ENCODE data around the gene FTH1. TPM values are rescaled to one million over a fixed set of nuclear protein-coding genes. Genes with fewer than 3 reads are reported as not detected.
"Not testable (repeated sequence)": the region's sequence is repeated elsewhere in the genome, so short reads cannot be mapped to it uniquely, and the experiment has no call there.

FTH1 gene
- total RNA-seq: 1,000 to 10,000 TPM; 1,302 to 1,352 TPM

GRCh38 chr11:61967116-61967923 is at the start of gene FTH1:
FTH1 (minus strand) TSS chr11:61967634; CDS start chr11:61967425, 209 bp downstream.
- peak; percentile 85 for DNase-seq
- CTCF ChIA-PET: interaction anchor here (1.3 to 2.1 kb wide), 5 partner anchors 20 to 141 kb away, joined by 4 to 15 read pairs (median 11); no protein-coding TSS in a partner anchor
- peaks cover 48% of the 10 kb centered on the region for H3K36me3 Mint-ChIP-seq (ENCODE audit: low read depth)
- peak within 1 kb of the TSS; percentile 94 for H3K27ac Mint-ChIP-seq
- H3K9me3 Mint-ChIP-seq: no peaks in the 10 kb centered on the region
- H3K4me3 Mint-ChIP-seq: peak within 1 kb of the TSS; percentile 93
- peaks cover 67% of the 10 kb centered on the region for H3K4me1 Mint-ChIP-seq (ENCODE audit: low read depth)
- intact Hi-C loops (cut with micrococcal nuclease): loop anchor here (2.0 to 5.0 kb wide), 3 partner anchors 137 to 590 kb away; partner anchors contain the start of genes FEN1 and TMEM258
- H3K27me3 Mint-ChIP-seq (ENCODE audit: low read depth): no peaks in the 10 kb centered on the region

GRCh38 chr11:62015615-62016014 is 48.2 kb upstream of the FTH1 start:
- Mint-ChIP-seq H3K36me3 (ENCODE audit: low read depth) (no peaks in the 10 kb centered on the region), H3K27me3 (ENCODE audit: low read depth) (no peaks in the 10 kb centered on the region), H3K27ac (no peak overlapping the region), H3K9me3 (peaks cover 5% of the 10 kb centered on the region), H3K4me3 (no peak overlapping the region), H3K4me1 (ENCODE audit: low read depth) (no peaks in the 10 kb centered on the region)
- intact Hi-C loops (cut with micrococcal nuclease): no loop called here
- DNase-seq: no peak
- CTCF ChIA-PET: no interaction called here

- no peak overlapping the region for H3K4me3 Mint-ChIP-seq
- CTCF ChIA-PET: no interaction called here
- DNase-seq: no peak
- H3K27me3 Mint-ChIP-seq (ENCODE audit: low read depth): no peaks in the 10 kb centered on the region
- no peaks in the 10 kb centered on the region for H3K36me3 Mint-ChIP-seq (ENCODE audit: low read depth)
- intact Hi-C loops (cut with micrococcal nuclease): no loop called here
- no peaks in the 10 kb centered on the region for H3K4me1 Mint-ChIP-seq (ENCODE audit: low read depth)
- H3K27ac Mint-ChIP-seq: no peak overlapping the region
- H3K9me3 Mint-ChIP-seq: no peaks in the 10 kb centered on the region
Measured at GRCh38 chr11:62013537-62014476, 46.4 kb upstream of the FTH1 start.

DNA sequence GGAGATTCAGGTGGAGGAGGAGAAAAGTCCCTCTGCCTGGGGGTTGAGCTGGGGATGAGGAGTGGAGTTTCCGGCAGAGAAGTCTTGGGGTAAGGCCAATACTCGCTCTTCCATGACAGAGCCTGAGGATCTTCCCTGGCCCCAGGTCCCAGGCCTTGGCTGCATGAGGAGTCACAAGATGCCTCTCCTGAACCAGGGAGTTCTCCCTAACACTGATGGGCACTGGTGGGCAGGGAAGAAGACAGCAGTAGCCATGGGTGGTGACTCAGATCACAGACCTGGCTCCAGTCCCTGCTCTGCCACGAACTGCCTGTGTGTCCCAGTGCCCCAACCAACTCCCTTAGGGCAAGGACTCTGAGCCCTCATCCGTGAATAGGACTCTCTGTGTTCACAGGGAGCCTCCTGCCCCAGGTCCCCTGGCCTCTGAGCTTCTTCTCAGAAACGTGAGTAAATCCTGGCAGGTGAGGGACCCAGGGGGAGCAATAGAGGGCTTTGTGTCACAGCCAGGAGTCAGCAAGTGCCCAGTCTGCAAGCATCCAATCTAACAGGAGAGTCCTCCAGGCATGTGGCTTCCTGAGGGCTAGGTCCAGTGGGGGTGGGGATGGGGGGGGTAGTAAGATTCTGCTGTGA is 45.5 kb upstream of the FTH1 start:
- Mint-ChIP-seq H3K36me3 (ENCODE audit: low read depth) (no peaks in the 10 kb centered on the region), H3K27me3 (ENCODE audit: low read depth) (no peaks in the 10 kb centered on the region), H3K4me3 (no peak overlapping the region), H3K4me1 (ENCODE audit: low read depth) (no peaks in the 10 kb centered on the region), H3K27ac (no peak overlapping the region), H3K9me3 (no peaks in the 10 kb centered on the region)
- CTCF ChIA-PET: interaction anchor here (0.6 to 1.1 kb wide), 2 partner anchors 24 to 69 kb away, joined by 3 to 4 read pairs; no protein-coding TSS in a partner anchor
- DNase-seq: no peak
- intact Hi-C loops (cut with micrococcal nuclease): no loop called here

- DNase-seq: no peak
- Mint-ChIP-seq H3K4me1 (ENCODE audit: low read depth) (peaks cover 1% of the 10 kb centered on the region), H3K36me3 (ENCODE audit: low read depth) (no peaks in the 10 kb centered on the region), H3K9me3 (no peaks in the 10 kb centered on the region), H3K4me3 (no peak overlapping the region), H3K27ac (no peak overlapping the region), H3K27me3 (ENCODE audit: low read depth) (no peaks in the 10 kb centered on the region)
- CTCF ChIA-PET: interaction anchor here (0.6 to 1.1 kb wide), 2 partner anchors 24 to 69 kb away, joined by 3 to 4 read pairs; no protein-coding TSS in a partner anchor
- intact Hi-C loops (cut with micrococcal nuclease): no loop called here
Measured at GRCh38 chr11:62012451-62012831, 45.0 kb upstream of the FTH1 start.

- CTCF ChIA-PET: interaction anchor here (1.1 kb wide), 1 partner anchor 70 kb away, joined by 4 read pairs; no protein-coding TSS in a partner anchor
- no peak for DNase-seq
- Mint-ChIP-seq H3K27ac (no peak overlapping the region), H3K36me3 (ENCODE audit: low read depth) (no peaks in the 10 kb centered on the region), H3K9me3 (no peaks in the 10 kb centered on the region), H3K4me3 (no peak overlapping the region), H3K27me3 (ENCODE audit: low read depth) (no peaks in the 10 kb centered on the region), H3K4me1 (ENCODE audit: low read depth) (peaks cover 1% of the 10 kb centered on the region)
- intact Hi-C loops (cut with micrococcal nuclease): no loop called here
Measured at GRCh38 chr11:62011881-62012280, 44.4 kb upstream of the FTH1 start.

DNA sequence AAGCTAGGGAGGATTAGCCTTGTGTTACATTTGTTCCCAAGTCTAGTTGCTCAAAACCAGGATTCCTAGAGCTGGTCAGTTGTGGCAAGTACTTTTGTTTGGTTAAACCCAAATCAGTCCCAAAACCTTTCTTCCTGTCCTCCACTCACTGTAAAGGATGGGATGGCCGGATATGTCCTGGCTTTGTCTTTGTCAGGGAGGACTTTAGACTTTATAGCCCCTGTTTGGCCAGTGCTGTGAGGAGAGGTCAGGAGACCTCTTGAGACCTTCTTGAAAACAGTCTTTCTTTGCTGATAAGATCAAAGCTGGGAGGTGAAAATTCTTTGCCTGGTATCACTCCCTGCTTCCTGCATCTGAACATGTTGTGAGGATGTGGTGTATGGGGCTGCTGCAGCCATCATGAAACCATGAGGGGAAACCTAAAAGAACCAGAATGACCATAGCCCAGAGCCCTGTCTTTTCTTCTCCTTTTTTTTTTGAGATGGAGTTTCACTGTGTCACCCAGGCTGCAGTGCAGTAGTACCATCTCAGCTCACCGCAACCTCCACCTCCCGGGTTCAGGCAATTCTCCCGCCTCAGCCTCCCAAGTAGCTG is 43.6 kb upstream of the FTH1 start:
- no peaks in the 10 kb centered on the region for H3K9me3 Mint-ChIP-seq
- CTCF ChIA-PET: no interaction called here
- no peaks in the 10 kb centered on the region for H3K27me3 Mint-ChIP-seq (ENCODE audit: low read depth)
- peaks cover 1% of the 10 kb centered on the region for H3K4me1 Mint-ChIP-seq (ENCODE audit: low read depth)
- no peaks in the 10 kb centered on the region for H3K36me3 Mint-ChIP-seq (ENCODE audit: low read depth)
- DNase-seq: no peak
- no peak overlapping the region for H3K4me3 Mint-ChIP-seq
- no peak overlapping the region for H3K27ac Mint-ChIP-seq
- intact Hi-C loops (cut with micrococcal nuclease): no loop called here

DNA sequence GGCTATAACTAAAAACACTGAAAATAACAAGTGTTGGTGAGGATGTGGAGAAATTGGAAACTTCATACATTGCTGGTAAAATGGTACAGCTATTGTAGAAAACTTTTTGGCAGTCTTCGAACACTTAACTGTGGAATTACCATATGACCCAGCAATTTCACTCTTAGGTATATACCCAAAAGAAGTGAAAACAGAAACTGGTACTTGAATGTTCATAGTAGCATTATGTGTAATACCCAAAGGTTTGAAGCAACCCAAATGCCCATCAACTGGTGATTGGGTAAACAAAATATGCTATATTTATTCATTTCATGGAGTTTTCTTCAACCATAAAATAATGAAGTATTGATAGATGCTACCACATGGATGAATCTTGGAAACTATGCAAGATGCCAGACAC is 40.8 kb upstream of the FTH1 start:
- intact Hi-C loops (cut with micrococcal nuclease): no loop called here
- DNase-seq: no peak
- H3K27me3 Mint-ChIP-seq (ENCODE audit: low read depth): no peaks in the 10 kb centered on the region
- H3K9me3 Mint-ChIP-seq: no peaks in the 10 kb centered on the region
- no peak overlapping the region for H3K27ac Mint-ChIP-seq
- no peaks in the 10 kb centered on the region for H3K36me3 Mint-ChIP-seq (ENCODE audit: low read depth)
- H3K4me3 Mint-ChIP-seq: no peak overlapping the region
- CTCF ChIA-PET: interaction anchor here (0.6 kb wide), 1 partner anchor 413 kb away, joined by 3 read pairs; no protein-coding TSS in a partner anchor
- peaks cover 1% of the 10 kb centered on the region for H3K4me1 Mint-ChIP-seq (ENCODE audit: low read depth)

GRCh38 chr11:62004473-62004872 is 37.0 kb upstream of the FTH1 start:
- H3K4me3 Mint-ChIP-seq: no peak overlapping the region
- H3K9me3 Mint-ChIP-seq: peaks cover 2% of the 10 kb centered on the region
- DNase-seq: no peak
- intact Hi-C loops (cut with micrococcal nuclease): no loop called here
- CTCF ChIA-PET: interaction anchor here (0.7 kb wide), 1 partner anchor 77 kb away, joined by 3 read pairs; no protein-coding TSS in a partner anchor
- no peaks in the 10 kb centered on the region for H3K27me3 Mint-ChIP-seq (ENCODE audit: low read depth)
- peaks cover 2% of the 10 kb centered on the region for H3K36me3 Mint-ChIP-seq (ENCODE audit: low read depth)
- H3K27ac Mint-ChIP-seq: no peak overlapping the region
- peaks cover 1% of the 10 kb centered on the region for H3K4me1 Mint-ChIP-seq (ENCODE audit: low read depth)

DNA sequence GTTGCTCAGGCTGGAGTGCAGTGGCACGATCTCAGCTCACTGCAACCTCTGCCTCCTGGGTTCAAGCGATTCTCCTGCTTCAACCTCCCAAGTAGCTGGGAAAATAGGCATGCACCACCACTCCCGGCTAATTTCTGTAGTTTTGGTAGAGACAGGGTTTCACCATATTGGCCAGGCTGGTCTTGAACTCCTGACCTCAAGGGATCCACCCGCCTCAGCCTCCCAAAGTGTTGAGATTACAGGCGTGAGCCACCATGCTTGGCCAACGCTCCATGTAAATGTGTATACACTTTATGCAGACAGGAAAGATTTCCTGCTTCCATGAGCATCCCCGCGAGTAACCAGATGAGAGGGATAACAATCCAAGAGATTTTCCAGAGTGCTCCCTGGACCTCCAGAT is 34.8 kb upstream of the FTH1 start:
- H3K4me3 Mint-ChIP-seq; intact Hi-C loops (cut with micrococcal nuclease); H3K27ac Mint-ChIP-seq; H3K4me1 Mint-ChIP-seq (ENCODE audit: low read depth); DNase-seq; H3K27me3 Mint-ChIP-seq (ENCODE audit: low read depth); CTCF ChIA-PET: not testable (repeated sequence)
- Mint-ChIP-seq H3K36me3 (ENCODE audit: low read depth) (peaks cover 14% of the 10 kb centered on the region), H3K9me3 (peaks cover 14% of the 10 kb centered on the region)

DNA sequence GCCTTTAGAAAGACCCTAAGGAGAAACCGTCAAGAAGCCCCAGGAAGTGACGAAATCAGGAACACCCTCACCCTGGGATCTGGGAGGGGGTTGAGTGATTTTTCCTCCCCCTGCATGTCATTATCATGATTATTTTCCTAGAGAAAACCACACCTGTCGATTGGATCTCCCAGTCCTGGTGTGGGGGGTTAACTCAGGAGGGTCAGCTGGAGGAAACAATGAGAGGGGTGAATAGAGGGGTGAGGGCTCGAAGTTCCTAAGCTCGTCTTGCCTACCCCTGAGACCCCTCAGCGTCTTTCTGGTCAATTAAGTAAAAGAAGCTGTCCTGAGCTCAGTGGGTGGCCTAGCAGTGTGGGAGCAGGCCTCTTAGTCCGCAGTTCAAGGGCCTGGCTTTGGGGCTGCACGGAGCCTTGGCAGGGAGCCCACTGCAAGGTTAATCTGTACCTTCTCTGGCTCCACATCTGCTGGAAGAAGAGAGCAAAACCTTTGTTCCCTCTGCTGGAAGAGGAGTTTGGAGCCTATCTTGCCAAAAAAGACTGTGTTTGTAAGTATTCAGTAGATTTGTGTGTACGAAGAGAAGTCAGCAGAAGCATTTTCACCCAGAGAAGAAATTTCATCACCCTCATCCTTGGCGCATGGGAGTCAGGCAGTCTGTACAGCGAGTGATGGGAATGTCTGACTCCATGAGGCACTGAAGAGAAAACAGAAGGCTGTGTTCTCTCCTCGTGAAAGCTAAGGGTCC is 34.2 kb upstream of the FTH1 start:
- H3K27ac Mint-ChIP-seq: no peak overlapping the region
- intact Hi-C loops (cut with micrococcal nuclease): no loop called here
- H3K4me1 Mint-ChIP-seq (ENCODE audit: low read depth): no peaks in the 10 kb centered on the region
- no peaks in the 10 kb centered on the region for H3K27me3 Mint-ChIP-seq (ENCODE audit: low read depth)
- H3K4me3 Mint-ChIP-seq: no peak overlapping the region
- CTCF ChIA-PET: no interaction called here
- DNase-seq: no peak
- H3K36me3 Mint-ChIP-seq (ENCODE audit: low read depth): peaks cover 14% of the 10 kb centered on the region
- H3K9me3 Mint-ChIP-seq: peaks cover 14% of the 10 kb centered on the region

Measured in activated naive CD4-positive, alpha-beta T cell treated with anti-CD3 and anti-CD28 coated beads for 36 hours (primary cell).